HG02981 (cell line): ENCODE data around the gene KCNN1.
"Not testable (repeated sequence)": the region's sequence is repeated elsewhere in the genome, so short reads cannot be mapped to it uniquely, and the experiment has no call there.

Experiments
- ATAC-seq: cut with Tn5 transposase; IDR thresholded peaks from one replicate; pipeline ENCODE4 v1.9.1; 2021; ENCODE audit warnings: mild to moderate bottlenecking, moderate library complexity; ENCODE audit not compliant: unreplicated experiment

KCNN1 gene

DNA sequence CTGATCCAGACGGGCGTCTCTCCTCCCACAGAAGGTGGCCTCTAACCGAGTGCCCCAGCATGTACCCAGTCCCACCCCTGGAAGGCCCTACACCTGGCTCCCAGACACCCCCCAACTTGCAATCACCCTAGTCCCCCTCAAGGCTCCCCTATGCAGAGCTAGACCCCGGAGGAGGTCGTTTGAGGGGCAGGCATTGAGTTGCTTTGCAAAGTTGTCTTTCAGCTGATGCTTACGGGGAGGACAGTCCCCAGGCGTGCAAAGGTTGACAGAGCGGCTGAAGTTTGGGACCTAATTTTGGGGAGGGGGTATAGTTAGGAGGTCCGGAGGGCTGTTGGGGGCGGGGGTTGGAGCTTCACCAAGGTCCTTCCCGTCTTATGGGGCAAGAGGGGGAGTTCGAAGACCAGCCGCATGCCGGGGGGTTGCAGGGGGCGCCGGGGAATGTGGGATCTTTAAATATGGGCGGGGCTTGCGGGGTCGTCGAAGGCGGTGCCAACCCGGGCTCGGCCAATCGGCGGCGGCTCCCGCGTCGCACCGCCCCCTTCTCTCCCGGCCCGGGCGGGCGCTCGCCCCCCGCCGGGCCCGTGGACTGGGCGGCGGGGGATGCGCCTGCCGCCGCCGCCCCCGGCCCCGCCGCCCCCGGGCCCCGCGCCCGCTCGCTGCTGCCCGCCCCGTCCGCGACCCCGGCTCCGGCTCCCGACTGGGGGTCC lies at the start of gene KCNN1:
TSS of gene KCNN1 (plus strand) at position 558 of the 707 bp plus-strand sequence. CDS start 6,782 bp downstream, outside the sequence.
- ATAC-seq, result no peak

DNA sequence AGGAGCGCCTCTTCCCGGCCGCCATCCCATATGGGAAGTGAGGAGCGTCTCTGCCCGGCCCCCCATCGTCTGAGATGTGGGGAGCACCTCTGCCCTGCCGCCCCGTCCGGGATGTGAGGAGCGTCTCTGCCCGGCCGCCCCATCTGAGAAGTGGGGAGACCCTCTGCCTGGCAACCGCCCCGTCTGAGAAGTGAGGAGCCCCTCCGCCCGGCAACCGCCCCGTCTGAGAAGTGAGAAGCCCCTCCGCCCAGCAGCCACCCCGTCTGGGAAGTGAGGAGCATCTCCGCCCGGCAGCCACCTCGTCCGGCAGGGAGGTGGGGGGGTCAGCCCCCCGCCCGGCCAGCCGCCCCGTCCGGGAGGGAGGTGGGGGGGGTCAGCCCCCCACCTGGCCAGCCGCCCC lies 48.8 kb upstream of the KCNN1 start:
- not testable (repeated sequence) for ATAC-seq

DNA sequence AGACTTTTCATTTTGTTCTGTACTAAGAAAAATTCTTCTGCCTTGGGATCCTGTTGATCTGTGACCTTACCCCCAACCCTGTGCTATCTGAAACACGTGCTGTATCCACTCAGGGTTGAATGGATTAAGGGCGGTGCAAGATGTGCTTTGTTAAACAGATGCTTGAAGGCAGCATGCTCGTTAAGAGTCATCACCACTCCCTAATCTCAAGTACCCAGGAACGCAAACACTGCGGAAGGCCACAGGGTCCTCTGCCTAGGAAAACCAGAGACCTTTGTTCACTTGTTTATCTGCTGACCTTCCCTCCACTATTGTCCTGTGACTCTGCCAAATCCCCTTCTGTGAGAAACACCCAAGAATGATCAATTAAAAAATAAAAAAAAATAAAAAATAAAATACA lies 47.8 kb upstream of the KCNN1 start:
- ATAC-seq, result not testable (repeated sequence)

DNA sequence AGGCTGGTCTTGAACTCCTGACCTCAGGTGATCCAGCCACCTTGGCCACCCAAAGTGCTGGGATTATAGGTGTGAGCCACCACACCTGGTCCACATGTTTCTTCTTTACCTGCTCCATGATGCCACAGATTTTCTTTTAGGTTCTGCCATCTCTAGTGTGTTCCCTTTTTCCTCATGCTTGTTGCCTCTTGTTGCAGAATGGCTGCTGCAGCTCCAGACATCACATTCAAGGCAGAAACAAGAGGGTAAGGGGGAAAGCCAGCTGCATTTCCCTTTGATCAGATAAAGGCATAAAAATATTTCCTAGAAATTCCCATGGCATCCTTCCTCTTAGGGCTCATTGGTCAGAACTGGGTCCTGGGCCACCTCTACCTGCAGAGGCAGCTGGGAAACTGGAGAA lies 46.4 kb upstream of the KCNN1 start:
- ATAC-seq, result no peak

DNA sequence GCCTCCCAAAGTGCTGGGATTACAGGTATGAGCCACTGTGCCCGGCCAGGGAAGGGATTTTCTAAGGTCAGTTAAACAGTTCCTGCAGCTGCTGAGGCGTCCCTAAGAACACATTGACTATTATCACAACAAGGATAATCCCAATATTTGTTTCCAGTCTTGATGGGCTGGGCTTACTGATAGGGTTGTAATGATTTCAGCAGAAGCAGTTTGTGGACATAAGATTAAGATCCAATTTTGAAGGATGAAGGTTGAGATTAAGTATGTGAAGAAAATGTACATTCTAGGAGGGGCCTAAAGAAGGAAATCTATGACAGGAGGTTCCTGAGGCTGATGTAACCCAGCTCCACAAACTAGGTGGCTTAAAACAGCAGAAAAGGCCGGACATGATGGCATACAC lies 44.8 kb upstream of the KCNN1 start:
- no peak for ATAC-seq

DNA sequence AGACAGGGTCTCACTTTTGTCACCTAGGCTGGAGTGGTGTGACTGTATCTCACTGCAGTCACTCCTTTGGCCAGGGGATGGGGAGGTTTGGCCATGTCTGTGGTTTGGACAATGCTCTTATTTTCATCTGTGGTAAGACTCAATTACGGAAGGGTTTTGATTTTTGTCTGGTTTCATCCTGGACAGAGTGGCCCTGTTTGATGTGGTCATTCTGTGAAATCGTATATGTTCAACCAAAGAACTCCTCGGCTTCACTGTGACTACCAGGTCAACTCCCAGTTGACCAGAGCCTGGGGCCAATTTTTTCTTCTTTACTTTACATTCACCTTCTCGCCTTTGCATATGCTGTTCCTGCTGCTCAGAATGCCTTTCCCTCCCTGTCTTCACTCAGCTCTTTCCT lies 40.9 kb upstream of the KCNN1 start:
- no peak for ATAC-seq

DNA sequence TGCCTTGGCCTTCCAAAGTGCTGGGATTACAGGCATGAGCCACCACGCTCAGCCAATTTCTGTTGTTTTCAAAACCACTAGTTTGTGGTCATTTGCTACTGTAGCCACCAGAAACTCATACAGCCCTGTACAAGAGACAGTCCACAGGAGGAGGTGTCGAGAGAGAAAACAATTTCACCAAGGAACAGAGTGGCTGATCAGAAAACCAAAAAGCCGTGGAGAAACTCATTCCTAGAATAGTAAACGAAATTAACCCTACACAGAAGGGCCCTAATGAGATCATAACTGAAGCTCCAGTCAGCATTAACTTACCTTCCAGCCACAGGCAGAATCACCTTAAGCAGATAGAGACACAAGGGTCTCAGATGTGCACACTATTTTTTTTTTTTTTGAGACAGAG lies 37.9 kb upstream of the KCNN1 start:
- no peak for ATAC-seq

DNA sequence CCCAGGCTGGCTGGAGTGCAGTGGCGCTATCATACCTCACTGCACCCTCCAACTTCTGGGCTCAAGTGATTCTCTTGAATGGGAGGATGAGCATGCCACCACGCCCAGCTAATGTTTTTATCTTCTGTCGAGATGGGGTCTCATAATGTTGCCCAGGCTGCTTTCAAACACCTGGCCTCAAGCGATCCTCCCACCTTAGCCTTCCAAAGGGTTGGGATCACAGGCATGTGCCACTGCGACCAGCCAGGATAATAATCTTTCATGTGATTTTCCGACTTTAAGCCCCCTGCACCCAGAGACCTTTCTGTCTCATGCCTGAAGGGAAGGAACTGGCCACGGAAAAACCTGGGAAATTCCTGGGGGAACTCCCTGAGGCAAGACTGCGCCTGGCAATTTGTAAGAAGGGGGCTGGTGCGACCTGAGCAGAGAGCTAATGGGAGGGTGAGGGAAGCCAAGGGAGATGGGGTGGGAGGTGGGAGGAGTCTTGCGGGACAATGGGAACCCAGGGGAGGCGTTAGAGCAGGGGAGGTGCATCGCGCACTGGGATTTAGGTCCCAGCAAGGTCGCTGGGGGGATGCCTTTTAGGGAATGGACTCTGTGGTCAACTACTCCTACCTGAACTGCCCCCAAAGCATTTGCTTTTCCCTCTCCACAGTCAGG lies 35.2 kb upstream of the KCNN1 start:
- ATAC-seq, result no peak

DNA sequence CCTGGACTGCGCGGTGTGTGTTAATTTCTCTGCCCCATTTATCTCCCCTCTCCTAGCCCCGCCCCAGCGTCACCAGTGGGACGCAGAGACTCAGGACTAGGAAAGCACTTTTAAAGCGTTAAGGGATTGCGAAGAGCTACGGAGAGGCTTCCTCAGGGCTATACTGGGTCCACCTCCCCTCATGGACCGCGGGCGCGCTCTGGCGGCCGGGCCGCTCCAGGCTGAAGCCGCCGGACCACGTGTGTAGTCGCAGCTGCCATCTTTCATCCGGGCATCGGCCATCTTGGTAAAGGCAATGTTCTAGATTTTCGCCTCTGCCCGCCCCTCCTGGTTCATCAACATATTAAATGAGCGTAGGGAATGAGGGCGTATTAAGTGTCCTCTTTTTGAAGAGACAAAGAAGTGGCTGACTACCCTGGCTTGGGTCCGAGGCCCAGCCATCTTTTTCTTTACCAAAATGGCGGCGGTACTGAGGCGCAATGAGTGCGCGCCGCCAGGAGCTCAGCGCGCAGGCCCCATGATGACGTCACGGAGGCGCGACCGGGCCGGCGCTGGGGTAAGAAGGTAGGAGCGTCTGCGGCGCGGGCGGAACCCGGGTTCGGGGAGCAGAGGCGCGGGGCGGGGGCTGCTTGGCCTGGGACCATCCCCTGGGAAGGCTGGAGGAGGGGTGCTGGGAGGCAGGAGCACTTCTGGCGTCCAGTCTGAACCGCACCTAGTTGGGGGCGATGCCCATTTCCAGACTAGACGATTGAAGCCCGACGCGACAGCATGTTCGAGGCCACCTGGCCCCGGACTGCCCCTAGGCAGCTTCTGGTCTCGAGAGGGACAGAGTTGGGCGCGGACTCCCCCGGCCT lies 34.2 kb upstream of the KCNN1 start, which contains the start of gene CCDC124:
TSS of gene CCDC124 (plus strand) at position 531 of the 854 bp plus-strand sequence. CDS start 3,406 bp downstream, outside the sequence.
- peak; percentile 72 for ATAC-seq

DNA sequence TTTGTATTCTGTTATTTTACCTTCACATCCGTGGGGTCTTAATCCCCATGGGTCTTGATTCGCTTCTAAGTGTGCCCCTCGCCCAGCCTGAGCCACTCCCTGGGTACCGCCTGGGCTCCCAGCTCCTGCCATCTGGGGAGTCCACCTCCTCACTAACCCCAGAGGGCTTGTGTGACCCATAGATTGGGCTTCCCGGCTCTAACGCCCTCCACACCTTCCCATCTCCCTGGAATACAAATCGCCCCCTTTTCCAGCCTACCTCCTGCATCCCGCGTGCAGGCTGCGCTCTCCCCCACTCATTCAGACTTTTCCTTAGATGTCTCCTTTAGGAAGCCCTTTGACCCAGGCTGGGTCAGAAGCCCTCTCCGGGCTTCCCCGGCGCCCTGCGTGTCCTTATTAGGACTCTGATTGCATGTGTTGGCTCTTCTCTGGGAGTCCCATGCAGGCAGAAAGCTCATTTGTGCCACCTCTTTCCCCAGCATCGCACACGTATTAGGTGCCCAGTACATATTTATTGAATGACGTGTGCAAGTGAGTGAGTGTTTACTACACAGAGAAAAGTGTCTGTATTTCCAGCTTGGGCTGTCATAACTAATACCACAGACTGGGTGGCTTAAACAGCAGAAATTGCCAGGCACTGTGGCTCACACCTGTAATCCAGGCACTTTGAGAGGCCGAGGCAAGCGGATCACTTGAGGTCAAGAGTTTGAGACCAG lies 33.3 kb upstream of the KCNN1 start:
- ATAC-seq, result no peak

DNA sequence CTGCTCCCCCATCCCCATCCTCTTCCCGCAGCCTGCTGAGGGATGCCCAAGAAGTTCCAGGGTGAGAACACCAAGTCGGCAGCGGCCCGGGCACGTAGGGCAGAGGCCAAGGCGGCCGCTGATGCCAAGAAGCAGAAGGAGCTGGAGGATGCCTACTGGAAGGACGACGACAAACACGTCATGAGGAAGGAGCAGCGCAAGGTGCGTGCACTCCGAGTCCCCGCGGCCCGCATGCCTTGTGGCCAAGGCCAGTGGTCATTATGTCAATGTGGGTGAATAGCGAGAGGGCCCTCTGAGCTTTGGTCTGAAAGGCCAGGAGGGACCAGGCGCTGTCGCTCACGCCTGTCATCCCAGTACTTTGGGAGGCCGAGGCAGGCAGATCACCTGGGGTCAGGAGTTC lies 30.5 kb upstream of the KCNN1 start:
- ATAC-seq, result no peak

DNA sequence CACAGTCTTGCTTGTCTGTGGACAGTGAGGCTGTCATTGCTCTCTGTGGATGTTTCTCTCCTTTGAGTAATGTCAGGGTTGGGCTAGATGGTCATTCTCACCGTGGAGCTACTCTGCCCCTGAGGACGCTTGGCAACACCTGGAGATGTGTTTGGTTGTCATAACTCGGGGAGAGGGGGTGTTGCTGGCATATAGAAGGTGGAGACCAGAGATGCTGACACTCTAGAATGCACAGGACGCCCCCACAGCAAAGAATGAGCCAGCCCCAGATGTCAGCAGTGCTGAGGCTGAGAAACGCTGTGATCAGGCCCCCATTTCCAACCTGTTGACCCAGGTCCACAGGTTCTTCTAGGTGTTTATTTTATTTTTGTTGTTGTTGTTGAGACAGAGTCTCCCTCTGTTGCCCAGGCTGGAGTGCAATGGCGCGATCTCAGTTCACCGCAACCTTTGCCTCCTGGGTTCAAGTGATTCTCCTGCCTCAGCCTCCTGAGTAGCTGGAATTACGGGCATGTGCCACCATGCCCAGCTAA lies 29.5 kb upstream of the KCNN1 start:
- no peak for ATAC-seq

DNA sequence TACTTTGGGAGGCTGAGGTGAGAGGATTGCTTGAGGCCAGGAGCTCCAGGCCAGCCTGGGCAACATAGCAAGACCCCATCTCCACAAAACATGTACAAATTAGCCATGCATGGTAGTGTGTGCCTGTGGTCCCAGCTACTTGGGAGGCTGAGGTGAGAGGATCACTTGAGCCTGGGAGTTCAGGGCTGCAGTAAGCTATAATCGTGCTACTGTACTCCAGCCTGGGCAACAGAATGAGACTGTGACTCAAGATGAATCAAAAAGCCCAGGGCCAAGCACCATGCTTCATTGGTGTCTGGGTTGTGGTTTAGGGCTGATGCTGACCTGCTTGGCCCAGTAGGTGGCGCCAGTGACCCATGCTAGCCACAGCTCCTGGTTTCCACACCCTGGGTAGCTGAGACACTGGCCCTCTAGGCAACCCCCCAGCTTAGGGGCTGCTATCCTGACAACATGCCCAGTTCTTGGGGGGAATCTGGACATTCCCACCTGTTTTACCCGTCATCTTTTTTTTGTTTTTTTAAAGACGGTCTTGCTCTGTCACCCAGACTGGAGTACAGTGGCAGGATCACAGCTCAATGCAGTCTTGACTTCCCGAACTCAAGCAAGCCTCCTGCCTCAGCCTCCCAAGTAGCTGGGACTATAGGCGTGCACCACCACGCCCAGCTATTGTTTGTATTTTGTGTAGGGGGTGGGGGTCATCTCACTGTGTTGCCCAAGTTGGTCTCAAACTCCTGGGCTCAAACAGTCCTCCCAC lies 28.6 kb upstream of the KCNN1 start:
- no peak for ATAC-seq

DNA sequence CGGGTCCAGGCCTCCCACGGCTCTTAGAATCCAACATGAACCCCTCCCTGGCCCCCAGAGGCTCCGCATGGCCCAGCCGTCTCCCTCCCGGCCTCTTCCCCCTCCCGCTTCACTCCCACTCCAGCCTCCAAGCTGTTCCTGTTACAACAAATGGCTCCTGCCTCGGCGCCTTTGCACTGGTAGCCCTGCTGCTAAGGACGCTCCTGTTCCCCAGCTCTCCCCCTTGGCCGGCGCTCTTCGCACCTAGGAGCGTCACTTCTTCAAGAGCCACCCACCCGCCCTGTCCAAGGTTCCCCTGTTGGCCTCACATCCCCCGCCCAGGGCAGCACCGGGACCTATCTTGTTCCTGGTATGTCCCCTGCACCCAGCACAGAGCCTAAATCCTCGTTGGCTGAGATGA lies 24.7 kb upstream of the KCNN1 start:
- ATAC-seq, result no peak

DNA sequence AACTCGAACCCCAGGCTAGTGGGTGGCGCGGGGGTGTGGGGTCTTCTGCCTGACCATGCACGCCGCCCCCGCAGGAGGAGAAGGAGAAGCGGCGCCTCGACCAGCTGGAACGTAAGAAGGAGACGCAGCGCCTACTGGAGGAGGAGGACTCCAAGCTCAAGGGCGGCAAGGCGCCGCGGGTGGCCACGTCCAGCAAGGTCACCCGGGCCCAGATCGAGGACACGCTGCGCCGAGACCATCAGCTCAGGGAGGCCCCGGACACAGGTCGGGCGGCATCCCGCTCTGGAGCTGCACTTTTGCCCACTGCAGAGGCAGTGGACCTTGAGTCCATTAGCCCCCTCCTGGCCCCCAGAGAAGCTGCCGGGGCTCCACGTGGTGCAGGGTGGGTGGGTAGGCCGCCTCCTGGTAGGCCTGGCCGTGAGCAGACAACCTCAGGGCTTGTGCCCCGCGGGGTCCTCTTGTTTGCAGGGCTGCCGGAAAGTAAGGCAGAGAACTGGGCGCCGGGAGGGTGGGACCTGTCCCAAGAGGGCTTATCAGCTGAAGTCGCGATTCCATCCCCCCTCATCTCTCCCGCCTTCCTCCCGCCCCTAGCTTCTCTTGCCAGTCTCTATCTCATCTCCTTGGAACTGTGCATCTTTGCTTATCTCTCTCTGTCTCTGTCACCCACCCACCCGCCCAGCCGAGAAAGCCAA lies 24.2 kb upstream of the KCNN1 start:
- no peak for ATAC-seq

DNA sequence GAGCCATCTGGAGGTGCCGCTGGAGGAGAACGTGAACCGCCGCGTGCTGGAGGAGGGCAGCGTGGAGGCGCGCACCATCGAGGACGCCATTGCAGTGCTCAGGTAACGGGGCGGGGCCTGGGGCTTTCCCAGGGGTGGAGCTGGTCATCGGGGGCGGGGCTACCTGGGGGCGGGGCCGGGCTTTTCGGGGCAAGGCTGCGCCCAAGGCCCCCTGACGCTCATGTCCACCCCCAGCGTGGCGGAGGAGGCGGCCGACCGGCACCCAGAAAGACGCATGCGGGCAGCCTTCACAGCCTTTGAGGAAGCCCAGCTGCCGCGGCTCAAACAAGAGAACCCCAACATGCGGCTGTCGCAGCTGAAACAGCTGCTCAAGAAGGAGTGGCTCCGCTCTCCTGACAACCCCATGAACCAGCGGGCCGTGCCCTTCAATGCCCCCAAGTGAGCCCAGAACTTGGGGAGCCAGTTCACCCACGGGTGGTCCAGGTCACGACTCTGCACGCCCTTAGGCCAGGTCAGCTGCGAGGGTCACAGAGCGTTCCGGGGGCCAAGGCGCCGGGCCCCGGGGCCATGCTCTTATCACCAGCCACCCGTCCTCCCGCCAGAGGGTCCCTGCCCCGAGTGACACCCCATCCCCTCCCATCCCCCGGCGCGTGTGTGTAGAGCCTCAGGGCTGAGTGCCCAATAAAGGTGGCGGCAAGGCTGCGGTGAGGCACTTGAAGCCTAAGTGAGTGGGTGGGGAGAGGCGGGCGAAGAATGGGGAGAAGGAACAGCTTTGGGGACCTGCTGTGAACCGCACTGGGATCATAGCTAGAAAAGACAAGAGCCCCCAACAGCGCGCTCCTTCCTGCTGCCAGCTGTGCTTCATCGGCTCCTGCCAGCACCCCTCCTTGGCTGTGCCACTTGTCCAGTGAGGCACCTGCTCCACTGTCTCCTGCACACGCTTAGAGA lies 23.4 kb upstream of the KCNN1 start:
- ATAC-seq, result no peak

DNA sequence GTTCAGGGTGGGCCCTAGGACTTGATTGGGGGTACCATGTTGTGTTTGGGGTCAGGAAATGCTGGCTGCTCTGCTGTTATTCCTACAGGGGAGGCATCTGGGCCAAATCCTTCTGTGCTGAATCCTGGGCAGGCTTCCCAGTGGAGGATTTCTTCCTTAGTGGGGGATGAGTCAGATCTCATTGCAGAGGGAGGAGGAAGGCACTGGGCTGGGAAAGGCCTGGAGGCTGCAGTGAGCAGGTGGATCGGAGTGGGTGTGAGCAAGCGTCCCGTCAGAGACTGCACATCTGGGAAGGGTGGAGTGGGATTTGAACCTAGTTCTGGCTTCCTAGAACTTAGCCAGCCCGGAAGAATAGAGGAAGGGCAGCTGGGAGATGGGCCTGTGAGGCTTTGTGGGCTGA lies 22.6 kb upstream of the KCNN1 start:
- ATAC-seq, result no peak
